22Rv1 (cell line): ENCODE measurements around the gene TMEM181.

Source experiments
- CTCF ChIP-seq: fragments of 450-650 bp; IDR thresholded peaks from 2 replicates; pipeline ENCODE4 v1.5.1; 2017; ENCODE audit warnings: mild to moderate bottlenecking
- ZFX ChIP-seq: fragments of 450-650 bp; IDR thresholded peaks from 2 replicates; pipeline ENCODE4 v1.6.1; 2017; ENCODE audit warnings: antibody characterized with exemption, borderline replicate concordance

DNA sequence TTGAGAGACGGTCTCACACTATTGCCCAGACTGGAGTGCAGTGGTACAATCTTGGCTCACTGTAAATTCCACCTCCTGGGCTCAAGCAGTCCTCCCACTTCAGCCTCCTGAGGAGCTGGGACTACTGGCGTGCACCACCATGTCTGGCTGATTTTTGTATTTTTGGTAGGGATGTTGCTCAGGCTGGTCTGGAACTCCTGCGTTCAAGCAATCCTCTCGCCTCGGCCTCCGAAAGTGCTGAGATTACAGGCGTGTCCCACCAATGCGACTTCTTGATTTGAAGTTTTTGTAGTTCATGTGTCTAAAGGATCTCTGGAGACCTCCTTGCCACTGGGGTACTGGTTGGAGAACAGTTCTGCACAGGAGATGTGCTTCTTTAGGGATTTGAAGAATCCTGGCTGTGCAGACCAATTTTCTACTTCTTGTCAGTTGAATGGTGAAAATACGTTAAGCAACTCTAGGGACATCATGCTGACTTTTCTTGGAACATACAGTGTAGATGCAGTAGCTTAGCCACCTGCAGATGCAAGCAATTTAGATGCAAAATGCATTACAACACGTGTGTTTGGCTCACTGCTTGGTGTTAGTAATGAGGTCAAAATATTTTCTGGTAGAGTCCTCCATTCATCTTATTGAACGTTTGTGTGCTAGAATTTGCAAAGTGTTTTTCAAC lies 118.2 kb downstream of the TMEM181 start:
- no peak for TF ChIP-seq CTCF
- TF ChIP-seq ZFX: no peak
